H9 (cell line): ENCODE data around the gene CDH4. TPM values are rescaled to one million over a fixed set of nuclear protein-coding genes. Genes with fewer than 3 reads are reported as not detected.

Experiments
- DNase-seq: peaks from one replicate; pipeline ENCODE4 v3.0.0-alpha.2; 2017
- H2AFZ ChIP-seq: one replicate; pipeline ENCODE4 v1.6.1; 2013; ENCODE audit warnings: mild to moderate bottlenecking, low read length, control low read depth, moderate library complexity
- H2AK5ac ChIP-seq: 2 replicates; pipeline ENCODE4 v1.6.1; 2013; ENCODE audit warnings: low read length, control low read depth, mixed read lengths; ENCODE audit not compliant: insufficient read length
- H2BK120ac ChIP-seq: one replicate; pipeline ENCODE4 v1.6.1; 2013; ENCODE audit warnings: low read depth, mild to moderate bottlenecking, low read length, control low read depth, inconsistent platforms; ENCODE audit not compliant: poor library complexity, severe bottlenecking
- H2BK12ac ChIP-seq: 2 replicates; pipeline ENCODE4 v1.6.1; 2013; ENCODE audit warnings: low read length, control low read depth, mixed read lengths, low read depth; ENCODE audit not compliant: insufficient read length
- H2BK15ac ChIP-seq: 2 replicates; pipeline ENCODE4 v1.6.1; 2013; ENCODE audit warnings: low read depth, low read length, control low read depth
- H2BK20ac ChIP-seq: one replicate; pipeline ENCODE4 v1.6.1; 2013; ENCODE audit warnings: low read depth, mild to moderate bottlenecking, low read length, control low read depth, inconsistent platforms; ENCODE audit not compliant: poor library complexity, severe bottlenecking
- H2BK5ac ChIP-seq: 2 replicates; pipeline ENCODE4 v1.6.1; 2013; ENCODE audit warnings: low read length, control low read depth, mixed read lengths; ENCODE audit not compliant: insufficient read length
- H3K14ac ChIP-seq: 2 replicates; pipeline ENCODE4 v1.6.1; 2013; ENCODE audit warnings: low read length, control low read depth; ENCODE audit not compliant: insufficient read depth
- H3K18ac ChIP-seq: 2 replicates; pipeline ENCODE4 v1.6.1; 2013; ENCODE audit warnings: low read depth, mild to moderate bottlenecking, mixed read lengths, low read length, control low read depth; ENCODE audit not compliant: insufficient read length
- H3K23ac ChIP-seq: 2 replicates; pipeline ENCODE4 v1.6.1; 2013; ENCODE audit warnings: low read length, control low read depth, mixed read lengths, low read depth; ENCODE audit not compliant: insufficient read length
- H3K23me2 ChIP-seq: 2 replicates; pipeline ENCODE4 v1.6.1; 2013; ENCODE audit warnings: low read depth, mild to moderate bottlenecking, mixed read lengths, low read length, control low read depth; ENCODE audit not compliant: insufficient read length, poor library complexity, severe bottlenecking
- H3K27ac ChIP-seq: 2 replicates; pipeline ENCODE4 v1.5.1; 2013; ENCODE audit warnings: low read length, control low read depth, mixed read lengths, low read depth; ENCODE audit not compliant: insufficient read length
- H3K27me3 ChIP-seq: 2 replicates; pipeline ENCODE4 v1.6.1; 2013; ENCODE audit warnings: low read length, control low read depth, inconsistent platforms; ENCODE audit not compliant: insufficient read depth
- H3K4ac ChIP-seq: 2 replicates; pipeline ENCODE4 v1.6.1; 2013; ENCODE audit warnings: low read depth, mild to moderate bottlenecking, control low read depth, inconsistent platforms, low read length, moderate library complexity
- H3K4me1 ChIP-seq: 2 replicates; pipeline ENCODE4 v1.6.1; 2013; ENCODE audit warnings: low read length, control low read depth, inconsistent platforms; ENCODE audit not compliant: insufficient read depth
- H3K4me2 ChIP-seq: 2 replicates; pipeline ENCODE4 v1.6.1; 2013; ENCODE audit warnings: low read length, control low read depth, mixed read lengths; ENCODE audit not compliant: insufficient read length, insufficient read depth
- H3K56ac ChIP-seq: 2 replicates; pipeline ENCODE4 v1.6.1; 2013; ENCODE audit warnings: low read depth, mild to moderate bottlenecking, mixed read lengths, low read length, control low read depth; ENCODE audit not compliant: insufficient read length
- H3K79me1 ChIP-seq: 2 replicates; pipeline ENCODE4 v1.6.1; 2013; ENCODE audit warnings: low read depth, mild to moderate bottlenecking, moderate library complexity, low read length, control low read depth, inconsistent platforms; ENCODE audit not compliant: insufficient read depth, poor library complexity, severe bottlenecking
- H3K79me2 ChIP-seq: 2 replicates; pipeline ENCODE4 v1.6.1; 2013; ENCODE audit warnings: low read length, control low read depth, inconsistent platforms; ENCODE audit not compliant: insufficient read depth
- H3K9ac ChIP-seq: 2 replicates; pipeline ENCODE4 v1.6.1; 2013; ENCODE audit warnings: low read length, control low read depth, mixed read lengths; ENCODE audit not compliant: insufficient read length; ENCODE audit errors: extremely low read depth
- H3K9me3 ChIP-seq: one replicate; pipeline ENCODE4 v1.6.1; 2013; ENCODE audit warnings: low read depth, low read length, inconsistent platforms; ENCODE audit not compliant: control insufficient read depth
- H3T11ph ChIP-seq: one replicate; pipeline ENCODE4 v1.6.1; 2013; ENCODE audit warnings: mild to moderate bottlenecking, low read length, control low read depth, inconsistent platforms
- H4K20me1 ChIP-seq: one replicate; pipeline ENCODE4 v1.6.1; 2013; ENCODE audit not compliant: control insufficient read depth, insufficient read length, insufficient read depth
- H4K5ac ChIP-seq: 2 replicates; pipeline ENCODE4 v1.6.1; 2013; ENCODE audit warnings: low read depth, mild to moderate bottlenecking, mixed read lengths, low read length, control low read depth; ENCODE audit not compliant: insufficient read length
- H4K8ac ChIP-seq: replicated peaks from 2 replicates; pipeline ENCODE4 v1.6.1; 2013; ENCODE audit warnings: low read length, control low read depth, mixed read lengths, low read depth; ENCODE audit not compliant: insufficient read length
- H4K91ac ChIP-seq: 2 replicates; pipeline ENCODE4 v1.6.1; 2013; ENCODE audit warnings: low read depth, mild to moderate bottlenecking, moderate library complexity, mixed read lengths, low read length, control low read depth; ENCODE audit not compliant: insufficient read length
- H3K27ac Mint-ChIP-seq, 3 experiments: 2 replicates in 2 of 3; 3 replicates in 1 of 3; pipeline ENCODE4 v1.8.0; 2020 to 2021; ENCODE audit warnings: mixed read lengths in 3 of 3, mild to moderate bottlenecking in 1 of 3, moderate library complexity in 1 of 3
- H3K27me3 Mint-ChIP-seq: 2 replicates; pipeline ENCODE4 v1.8.0; 2021; ENCODE audit warnings: low read depth, mild to moderate bottlenecking, moderate library complexity, mixed read lengths
- H3K36me3 Mint-ChIP-seq, 3 experiments: 2 replicates in 2 of 3; 3 replicates in 1 of 3; pipeline ENCODE4 v1.8.0; 2020 to 2021; ENCODE audit warnings: low read depth in 3 of 3, mixed read lengths in 3 of 3; ENCODE audit not compliant: insufficient read depth in 1 of 3
- H3K4me1 Mint-ChIP-seq, 2 experiments: 2 replicates each; pipeline ENCODE4 v1.8.0; 2020; ENCODE audit warnings: mixed read lengths in 2 of 2
- H3K4me3 Mint-ChIP-seq, 2 experiments: 2 replicates in 1 of 2; 3 replicates in 1 of 2; pipeline ENCODE4 v1.8.0; 2020 to 2021; ENCODE audit warnings: mild to moderate bottlenecking in 2 of 2, mixed read lengths in 2 of 2, moderate library complexity in 1 of 2
- H3K9me3 Mint-ChIP-seq, 2 experiments: 2 replicates in 1 of 2; 3 replicates in 1 of 2; pipeline ENCODE4 v1.8.0; 2020; ENCODE audit warnings: mild to moderate bottlenecking in 2 of 2, mixed read lengths in 2 of 2, moderate library complexity in 1 of 2
- CTCF ChIP-seq: fragments of 200-600 bp; sonication (generic); conservative IDR thresholded peaks from 3 replicates; pipeline ENCODE4 v1.8.0; 2021; ENCODE audit warnings: antibody characterized with exemption, mild to moderate bottlenecking
- WGBS: extraction: QIAGEN DNeasy Blood & Tissue Kit; methylation state at CpG from one replicate; pipeline ENCODE4 v1.1.7; 2013; ENCODE audit warnings: missing lambda C conversion rate, low lambda C conversion rate, mixed read lengths; ENCODE audit not compliant: insufficient read length; ENCODE audit errors: extremely low coverage; 5-methylcytosine and 5-hydroxymethylcytosine counted together
- total RNA-seq: library from RNA; stranded (reverse); gene quantifications from 2 replicates; pipeline ENCODE4 v1.2.1, GENCODE V29; 2021

CDH4 gene
- total RNA-seq, 1 experiment from 2014 or later, result 3.0 TPM

GRCh38 chr20:61977419-61977786, 725.3 kb downstream of the CDH4 start:
- Histone ChIP-seq H2BK20ac (no peak overlapping the region), H3K4me2 (no peak overlapping the region), H3K27me3 (no peaks in the 10 kb centered on the region), H3K18ac (no peak overlapping the region), H3K23ac (no peak overlapping the region), H2AFZ (no peak overlapping the region), H2BK5ac (no peak overlapping the region), H3K4ac (no peak overlapping the region), H3K4me1 (no peaks in the 10 kb centered on the region), H4K8ac (no peak overlapping the region), H3K79me2 (no peaks in the 10 kb centered on the region), H2BK120ac (no peak overlapping the region), H3K23me2 (no peaks in the 10 kb centered on the region), H3K79me1 (no peaks in the 10 kb centered on the region), H3K27ac (no peak overlapping the region), H2BK15ac (no peak overlapping the region), H3K14ac (no peak overlapping the region), H2AK5ac (no peak overlapping the region), H4K20me1 (no peaks in the 10 kb centered on the region), H4K5ac (no peak overlapping the region), H3K9ac (no peak overlapping the region), H3K9me3 (no peaks in the 10 kb centered on the region), H4K91ac (no peak overlapping the region), H2BK12ac (no peak overlapping the region), H3T11ph (no peak overlapping the region), H3K56ac (no peak overlapping the region)
- no peak overlapping the region; a peak in 1 of 7 replicates for H3K27ac Mint-ChIP-seq
- H3K36me3 Mint-ChIP-seq, result peaks cover 16 to 37% (median 34%) of the 10 kb centered on the region in 3 experiments; a peak in 6 of 7 replicates
- no peaks in the 10 kb centered on the region; a peak in 1 of 5 replicates for H3K9me3 Mint-ChIP-seq
- no peak overlapping the region for H3K4me3 Mint-ChIP-seq
- DNase-seq, result no peak
- no peaks in the 10 kb centered on the region; the same call in 1 of the 2 replicates for H3K27me3 Mint-ChIP-seq
- TF ChIP-seq CTCF, result no peak
- peaks cover 2% of the 10 kb centered on the region in 2 experiments; a peak in 2 of 4 replicates for H3K4me1 Mint-ChIP-seq
- WGBS, result no CpG with 5 or more reads among the region's 10 CpGs
